Keratinocyte (primary cell): ENCODE data around the gene AHNAK2. TPM values are rescaled to one million over a fixed set of nuclear protein-coding genes. Genes with fewer than 3 reads are reported as not detected.
A peak's percentile ranks its signal among the peaks of the same experiment; 100 is the strongest.

Experiments
- DNase-seq: peaks from one replicate; pipeline ENCODE4 v3.0.0-alpha.2; 2011; ENCODE audit warnings: low read depth, missing footprints, low spot score
- FAIRE-seq: peaks from 2 replicates; lab custom pipeline; 2011; peaks lifted over from hg19 to GRCh38; lab: Jason Lieb, UNC
- H2AFZ ChIP-seq: 2 replicates; pipeline ENCODE4 v1.6.0; 2012; ENCODE audit warnings: low read length, control low read depth, inconsistent platforms; ENCODE audit not compliant: control insufficient read depth
- H3K27ac ChIP-seq: 2 replicates; pipeline ENCODE4 v1.5.1; 2011; ENCODE audit warnings: low read length; ENCODE audit not compliant: control insufficient read depth, insufficient read depth
- H3K27me3 ChIP-seq: 3 replicates; pipeline ENCODE4 v1.6.0; 2011; ENCODE audit warnings: low read length; ENCODE audit not compliant: control insufficient read depth, insufficient read depth; ENCODE audit errors: extremely low read depth
- H3K36me3 ChIP-seq, 2 experiments: 2 replicates in 1 of 2; 3 replicates in 1 of 2; pipeline ENCODE4 v1.5.1; 2011; ENCODE audit warnings: low read length in 2 of 2, mild to moderate bottlenecking in 1 of 2; ENCODE audit not compliant: control insufficient read depth in 2 of 2, insufficient read depth in 2 of 2; ENCODE audit errors: extremely low read depth in 1 of 2
- H3K4me1 ChIP-seq: 3 replicates; pipeline ENCODE4 v1.5.1; 2011; ENCODE audit warnings: low read length; ENCODE audit not compliant: control insufficient read depth, insufficient read depth; ENCODE audit errors: extremely low read depth
- H3K4me2 ChIP-seq: 3 replicates; pipeline ENCODE4 v1.6.0; 2011; ENCODE audit warnings: low read depth, low read length; ENCODE audit not compliant: control insufficient read depth, insufficient read depth; ENCODE audit errors: extremely low read depth
- H3K4me3 ChIP-seq, 3 experiments: fragments of 200-600 bp in 1 of 3; sonication (generic) in 1 of 3; 2 replicates in 2 of 3; 3 replicates in 1 of 3; pipeline ENCODE4 v1.5.1; 2011 to 2016; ENCODE audit warnings: low read length in 3 of 3, mild to moderate bottlenecking in 3 of 3, control low read depth in 2 of 3, inconsistent platforms in 1 of 3, low read depth in 1 of 3, mixed read lengths in 1 of 3, mixed run types in 1 of 3, moderate library complexity in 1 of 3; ENCODE audit not compliant: control insufficient read depth in 2 of 3, insufficient read depth in 2 of 3; ENCODE audit errors: extremely low read depth in 1 of 3
- H3K79me2 ChIP-seq: 2 replicates; pipeline ENCODE4 v1.6.0; 2012; ENCODE audit warnings: low read length; ENCODE audit not compliant: control insufficient read depth, insufficient read depth
- H3K9ac ChIP-seq: 3 replicates; pipeline ENCODE4 v1.6.0; 2011; ENCODE audit warnings: low read length; ENCODE audit not compliant: control insufficient read depth, insufficient read depth; ENCODE audit errors: extremely low read depth
- H3K9me1 ChIP-seq: 3 replicates; pipeline ENCODE4 v1.6.0; 2011; ENCODE audit warnings: low read length; ENCODE audit not compliant: control insufficient read depth, insufficient read depth; ENCODE audit errors: extremely low read depth
- H3K9me3 ChIP-seq: 2 replicates; pipeline ENCODE4 v1.5.1; 2012; ENCODE audit warnings: low read depth, low read length; ENCODE audit not compliant: control insufficient read depth
- H4K20me1 ChIP-seq: 3 replicates; pipeline ENCODE4 v1.6.0; 2011; ENCODE audit warnings: low read length; ENCODE audit not compliant: control insufficient read depth, insufficient read depth; ENCODE audit errors: extremely low read depth
- EZH2 ChIP-seq: IDR thresholded peaks from one replicate; pipeline ENCODE4 v1.6.1; 2012; ENCODE audit warnings: inconsistent platforms, mild to moderate bottlenecking, low read length, moderate library complexity
- dilution Hi-C: fragments of 300-500 bp; cut with MboI; formaldehyde crosslinking; loops from one replicate; pipeline ENCODE4 v1.7.0; 2020; ENCODE audit warnings: low sequenced_read_pairs; ENCODE audit not compliant: extremely low pct_ligation_motif_present
- polyA plus RNA-seq, 5 experiments: library from polyadenylated mRNA; depleted of rRNA in 3 of 5; stranded (reverse) in 3 of 5; stranded (forward) in 1 of 5; unstranded in 1 of 5; fragments of >200 nt; gene quantifications; 1 replicate in 1 of 5; 2 replicates in 3 of 5; 3 replicates in 1 of 5; pipeline versions ENCODE4 v1.2.1 to v1.2.3, GENCODE V29; 2011 to 2012; ENCODE audit warnings: missing spikeins in 2 of 5, low read depth in 1 of 5, low replicate concordance in 1 of 5
- TF ChIP-seq, protein P1 (sequence below), 3 experiments: IDR thresholded peaks in 1 of 3; conservative IDR thresholded peaks in 1 of 3; optimal IDR thresholded peaks in 1 of 3; 2 replicates in 2 of 3; 3 replicates in 1 of 3; pipeline versions ENCODE3 to v1.5.1; 2011; ENCODE audit warnings: low read length in 3 of 3, mild to moderate bottlenecking in 3 of 3, moderate library complexity in 2 of 3, control low read depth in 1 of 3, inconsistent platforms in 1 of 3; ENCODE audit not compliant: insufficient read depth in 2 of 3; ENCODE audit errors: extremely low read depth in 1 of 3

Gene AHNAK2
- polyA plus RNA-seq, 1 donor (not counting 4 experiments of a cell fraction or from before 2014, with no cell fraction given) = 164 TPM

DNA sequence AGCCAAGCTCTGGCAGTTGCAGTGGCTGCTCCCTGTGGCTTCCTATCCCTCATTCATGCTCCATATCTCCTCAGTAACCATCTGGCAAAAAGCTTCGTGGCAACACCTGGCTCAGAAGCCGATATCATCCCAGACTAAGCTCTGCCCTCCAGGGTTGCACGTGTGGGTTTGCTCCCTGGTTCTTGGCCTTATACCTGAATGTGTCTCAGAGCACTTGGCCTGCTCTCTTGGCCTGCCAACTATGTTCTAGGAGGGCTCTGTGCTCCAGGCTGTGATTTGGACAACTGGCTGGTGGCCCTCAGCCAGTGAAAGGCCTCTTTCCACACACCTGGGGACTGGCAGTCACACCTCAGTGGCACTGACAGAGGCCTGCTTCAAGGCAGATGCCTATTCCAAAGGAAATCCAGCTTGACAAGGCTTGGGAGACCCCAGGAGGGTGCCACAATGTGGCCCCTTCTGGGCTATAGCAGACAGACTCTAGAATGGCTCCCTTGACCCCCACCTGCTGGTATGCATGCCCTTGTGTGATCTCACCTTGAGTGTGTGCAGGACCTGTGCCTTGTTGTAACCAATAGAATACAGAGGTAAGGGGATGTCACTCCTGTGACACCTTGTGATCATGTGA lies 43.0 kb downstream of the AHNAK2 start:
- Histone ChIP-seq H3K4me3 (no peak overlapping the region), H3K9ac (no peak overlapping the region), H4K20me1 (no peaks in the 10 kb centered on the region), H2AFZ (no peak overlapping the region), H3K27ac (no peak overlapping the region), H3K4me1 (no peaks in the 10 kb centered on the region), H3K9me1 (no peaks in the 10 kb centered on the region), H3K9me3 (no peaks in the 10 kb centered on the region), H3K4me2 (no peak overlapping the region), H3K79me2 (no peaks in the 10 kb centered on the region), H3K36me3 (peaks cover 12 to 13% of the 10 kb centered on the region in 2 experiments), H3K27me3 (peaks cover 24% of the 10 kb centered on the region)
- dilution Hi-C loops = no loop called here
- no peak for FAIRE-seq
- TF ChIP-seq EZH2 = no peak
- TF ChIP-seq, protein P1, sequence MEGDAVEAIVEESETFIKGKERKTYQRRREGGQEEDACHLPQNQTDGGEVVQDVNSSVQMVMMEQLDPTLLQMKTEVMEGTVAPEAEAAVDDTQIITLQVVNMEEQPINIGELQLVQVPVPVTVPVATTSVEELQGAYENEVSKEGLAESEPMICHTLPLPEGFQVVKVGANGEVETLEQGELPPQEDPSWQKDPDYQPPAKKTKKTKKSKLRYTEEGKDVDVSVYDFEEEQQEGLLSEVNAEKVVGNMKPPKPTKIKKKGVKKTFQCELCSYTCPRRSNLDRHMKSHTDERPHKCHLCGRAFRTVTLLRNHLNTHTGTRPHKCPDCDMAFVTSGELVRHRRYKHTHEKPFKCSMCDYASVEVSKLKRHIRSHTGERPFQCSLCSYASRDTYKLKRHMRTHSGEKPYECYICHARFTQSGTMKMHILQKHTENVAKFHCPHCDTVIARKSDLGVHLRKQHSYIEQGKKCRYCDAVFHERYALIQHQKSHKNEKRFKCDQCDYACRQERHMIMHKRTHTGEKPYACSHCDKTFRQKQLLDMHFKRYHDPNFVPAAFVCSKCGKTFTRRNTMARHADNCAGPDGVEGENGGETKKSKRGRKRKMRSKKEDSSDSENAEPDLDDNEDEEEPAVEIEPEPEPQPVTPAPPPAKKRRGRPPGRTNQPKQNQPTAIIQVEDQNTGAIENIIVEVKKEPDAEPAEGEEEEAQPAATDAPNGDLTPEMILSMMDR (optimal IDR thresholded peaks at IDR 0.05 in 1 of 3, IDR thresholded peaks at IDR 0.05 in 1 of 3, conservative IDR thresholded peaks at IDR 0.05 in 1 of 3; ENCODE audit: extremely low read depth in 1 of 3, insufficient read depth in 2 of 3, low read length in 3 of 3) = no peak
- DNase-seq = no peak

DNA sequence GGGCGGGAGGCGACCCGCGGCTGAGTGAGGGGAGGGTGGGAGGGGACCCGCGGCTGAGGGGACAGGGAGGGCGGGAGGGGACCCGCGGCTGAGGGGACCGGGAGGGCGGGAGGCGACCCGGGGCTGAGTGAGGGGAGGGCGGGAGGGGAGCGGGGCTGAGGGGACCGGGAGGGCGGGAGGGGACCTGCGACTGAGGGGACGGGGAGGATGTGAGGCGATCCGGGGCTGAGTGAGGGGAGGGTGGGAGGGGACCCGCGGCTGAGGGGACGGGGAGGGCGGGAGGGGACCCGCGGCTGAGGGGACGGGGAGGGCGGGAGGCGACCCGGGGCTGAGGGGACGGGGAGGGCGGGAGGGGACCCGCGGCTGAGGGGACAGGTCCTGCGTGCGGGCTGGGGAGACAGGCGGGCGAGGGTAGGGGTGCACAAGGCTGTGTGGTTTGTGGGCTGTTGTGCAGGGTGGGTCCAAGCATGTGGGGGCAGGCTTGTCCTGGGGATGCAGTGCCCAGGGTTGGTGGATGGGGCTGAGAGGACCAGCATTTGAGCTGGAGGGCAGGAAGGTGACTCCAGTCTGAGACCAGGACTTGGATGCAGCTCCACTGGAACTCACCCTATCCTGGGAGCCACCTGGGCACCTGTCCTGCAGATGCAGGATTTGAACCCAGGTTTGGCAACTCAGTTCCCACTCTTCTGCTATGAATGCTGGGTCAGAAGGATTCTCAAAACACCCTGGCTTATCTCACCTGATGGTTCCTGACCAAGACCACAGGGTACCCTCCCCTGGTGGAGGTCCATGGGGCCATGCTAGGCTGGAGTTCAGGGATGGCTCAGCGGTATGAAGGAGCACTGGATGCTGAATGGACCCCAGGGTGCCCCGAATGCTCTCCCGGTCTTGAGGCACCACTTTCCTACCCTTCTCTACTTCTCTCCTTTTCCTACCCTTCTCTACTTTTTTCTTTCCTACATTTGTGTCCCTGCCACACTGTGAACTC lies 44.1 kb downstream of the AHNAK2 start:
- DNase-seq = no peak

More for the DNA sequence above, 44.1 kb downstream of the AHNAK2 start:
- dilution Hi-C loops = no loop called here
- Histone ChIP-seq H3K4me1 (no peaks in the 10 kb centered on the region), H3K9me1 (no peaks in the 10 kb centered on the region), H3K36me3 (peaks cover under 1 to 2% of the 10 kb centered on the region in 2 experiments), H4K20me1 (no peaks in the 10 kb centered on the region), H3K27ac (no peak overlapping the region), H3K9ac (no peak overlapping the region), H3K4me3 (peak overlapping the region in 1 of 3 experiments; percentile 36), H3K27me3 (peaks cover 24% of the 10 kb centered on the region), H3K79me2 (no peaks in the 10 kb centered on the region), H2AFZ (no peak overlapping the region), H3K9me3 (no peaks in the 10 kb centered on the region), H3K4me2 (no peak overlapping the region)
- TF ChIP-seq, protein P1 (optimal IDR thresholded peaks at IDR 0.05 in 1 of 3, IDR thresholded peaks at IDR 0.05 in 1 of 3, conservative IDR thresholded peaks at IDR 0.05 in 1 of 3; ENCODE audit: extremely low read depth in 1 of 3, insufficient read depth in 2 of 3, low read length in 3 of 3) = no peak
- TF ChIP-seq EZH2 = no peak
- no peak for FAIRE-seq
